K562 (cell line): ENCODE measurements around the gene DYRK1A. TPM values are rescaled to one million over a fixed set of nuclear protein-coding genes. Genes with fewer than 3 reads are reported as not detected.
A peak's percentile ranks its signal among the peaks of the same experiment; 100 is the strongest.

Experiments
- ARID1B ChIP-seq: fragments of 450-650 bp; IDR thresholded peaks from 2 replicates; pipeline ENCODE4 v1.6.1; 2016; ENCODE audit warnings: antibody characterized with exemption, mild to moderate bottlenecking, inconsistent platforms
- ARNT ChIP-seq, 2 experiments: fragments of 450-650 bp; IDR thresholded peaks; 2 replicates each; pipeline ENCODE4 v1.6.1; 2016; ENCODE audit warnings: mild to moderate bottlenecking in 1 of 2
- ASH1L ChIP-seq: fragments of 450-650 bp; IDR thresholded peaks from 2 replicates; pipeline ENCODE4 v1.6.1; 2018; ENCODE audit warnings: borderline replicate concordance, mild to moderate bottlenecking, low read depth; ENCODE audit not compliant: partially characterized antibody
- CBFA2T3 ChIP-seq: fragments of 450-650 bp; IDR thresholded peaks from 2 replicates; pipeline ENCODE4 v1.6.1; 2017
- FOXM1 ChIP-seq, 2 experiments: fragments of 450-650 bp in 1 of 2; sonication (generic) in 1 of 2; formaldehyde crosslinking in 1 of 2; IDR thresholded peaks; 2 replicates each; pipeline versions ENCODE4 v1.6.1 to v1.9.0; 2017 to 2022; ENCODE audit warnings: low read depth in 2 of 2, mild to moderate bottlenecking in 2 of 2, missing genetic modification reagents in 1 of 2, moderate library complexity in 1 of 2
- GATA2 ChIP-seq: sonication (generic); formaldehyde crosslinking; IDR thresholded peaks from 2 replicates; pipeline ENCODE4 v1.4.0; 2020; ENCODE audit warnings: mild to moderate bottlenecking, missing genetic modification reagents
- KAT7 ChIP-seq: sonication (generic); formaldehyde crosslinking; IDR thresholded peaks from 2 replicates; pipeline ENCODE4 v1.8.0; 2022; ENCODE audit warnings: missing genetic modification reagents, mild to moderate bottlenecking, borderline replicate concordance
- KHSRP ChIP-seq: fragments of 450-650 bp; IDR thresholded peaks from 2 replicates; pipeline ENCODE4 v1.6.1; 2017
- MCM5 ChIP-seq: fragments of 450-650 bp; IDR thresholded peaks from 2 replicates; pipeline ENCODE4 v1.6.1; 2016; ENCODE audit warnings: low read depth
- PHB2 ChIP-seq: fragments of 450-650 bp; IDR thresholded peaks from 2 replicates; pipeline ENCODE4 v1.6.1; 2017; ENCODE audit warnings: low read depth
- SMARCA4 ChIP-seq: fragments of 450-650 bp; IDR thresholded peaks from 2 replicates; pipeline ENCODE4 v1.6.1; 2016
- SMARCB1 ChIP-seq: IDR thresholded peaks from 2 replicates; pipeline ENCODE4 v1.6.1; 2011; ENCODE audit warnings: improper control_type of control experiment, low read depth; ENCODE audit not compliant: insufficient read length
- TCF3 ChIP-seq: sonication (generic); formaldehyde crosslinking; IDR thresholded peaks from 2 replicates; pipeline ENCODE4 v1.4.0; 2020; ENCODE audit warnings: mild to moderate bottlenecking, missing genetic modification reagents
- TRIM24 ChIP-seq, 2 experiments: fragments of 450-650 bp; IDR thresholded peaks; 2 replicates each; pipeline ENCODE4 v1.6.1; 2016
- ZEB2 ChIP-seq: fragments of 450-650 bp; IDR thresholded peaks from 2 replicates; pipeline ENCODE4 v1.6.1; 2016
- ZNF134 ChIP-seq: fragments of 250-450 bp; sonication (Bioruptor Pico); conservative IDR thresholded peaks from 2 replicates; pipeline ENCODE4 v1.4.0; 2020
- ZNF41 ChIP-seq: fragments of 250-450 bp; sonication (Bioruptor Pico); conservative IDR thresholded peaks from 2 replicates; pipeline ENCODE4 v1.4.0; 2020; ENCODE audit warnings: mild to moderate bottlenecking
- ZSCAN32 ChIP-seq: fragments of 450-650 bp; formaldehyde crosslinking; IDR thresholded peaks from 2 replicates; pipeline ENCODE4 v1.4.0; 2020; ENCODE audit warnings: mild to moderate bottlenecking, moderate library complexity
- polyA plus RNA-seq, 8 experiments: library from polyadenylated mRNA; depleted of rRNA in 4 of 8; stranded (reverse) in 5 of 8; unstranded in 3 of 8; fragments of >200 nt; fragmentation: Nextera tagmentation in 2 of 8; fragmentation: Illumina TruSeq in 1 of 8; extraction: Ambion mirVana in 2 of 8; extraction: Trizol in 1 of 8; gene quantifications; 2 replicates each; pipeline versions ENCODE4 v1.2.1 to v1.2.3, GENCODE V29; 2011 to 2014; ENCODE audit warnings: inconsistent platforms in 1 of 8, missing spikeins in 1 of 8
- total RNA-seq, 7 experiments: library from RNA; depleted of rRNA in 6 of 7; stranded (reverse); fragments of >200 nt in 6 of 7; fragmentation: Illumina TruSeq in 2 of 7; extraction: Trizol in 2 of 7; gene quantifications; 2 replicates each; pipeline versions ENCODE4 v1.2.1 to v1.2.3, GENCODE V29; 2011 to 2021; ENCODE audit warnings: low replicate concordance in 1 of 7
- TF ChIP-seq, protein P1 (sequence below): fragments of 250-450 bp; sonication (Bioruptor Pico); IDR thresholded peaks from 2 replicates; pipeline ENCODE4 v1.5.0; 2021; ENCODE audit warnings: mild to moderate bottlenecking, borderline replicate concordance
- TF ChIP-seq, protein P2 (sequence below): fragments of 450-650 bp; IDR thresholded peaks from 2 replicates; pipeline ENCODE4 v1.6.1; 2016; ENCODE audit warnings: borderline replicate concordance
- TF ChIP-seq, protein P3 (sequence below): fragments of 450-650 bp; IDR thresholded peaks from 2 replicates; pipeline ENCODE4 v1.6.1; 2017; ENCODE audit warnings: antibody characterized with exemption, mild to moderate bottlenecking
- TF ChIP-seq, protein P4 (sequence below): fragments of 250-450 bp; sonication (Bioruptor Pico); IDR thresholded peaks from 2 replicates; pipeline ENCODE4 v1.5.0; 2021

Gene DYRK1A
- total and polyA plus RNA-seq, 9 of the 15 experiments (the other 6 are each of a cell fraction or from before 2014, with no cell fraction given): 3.7 to 64.8 (median 42.3) TPM

DNA sequence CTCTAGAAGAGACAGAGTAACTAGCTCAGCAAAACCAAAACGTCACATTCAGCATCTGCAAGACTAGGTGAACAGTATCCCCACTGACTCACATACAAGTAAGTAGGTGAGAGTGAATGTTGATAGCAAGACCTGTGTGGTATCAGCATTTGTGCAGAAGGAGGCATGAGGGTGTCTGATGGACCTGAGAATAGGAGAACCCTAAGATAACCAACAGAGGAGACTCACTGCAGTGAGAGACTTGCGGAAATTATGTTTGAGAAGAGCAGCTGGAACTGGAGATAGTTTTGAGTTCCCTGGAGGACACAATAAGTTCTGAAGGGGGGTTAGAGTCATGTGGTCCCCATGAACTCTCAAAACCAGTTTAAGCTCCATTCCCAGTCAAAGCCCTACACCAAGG lies 59.1 kb downstream of the DYRK1A start (continued):
- TF ChIP-seq, protein P1, sequence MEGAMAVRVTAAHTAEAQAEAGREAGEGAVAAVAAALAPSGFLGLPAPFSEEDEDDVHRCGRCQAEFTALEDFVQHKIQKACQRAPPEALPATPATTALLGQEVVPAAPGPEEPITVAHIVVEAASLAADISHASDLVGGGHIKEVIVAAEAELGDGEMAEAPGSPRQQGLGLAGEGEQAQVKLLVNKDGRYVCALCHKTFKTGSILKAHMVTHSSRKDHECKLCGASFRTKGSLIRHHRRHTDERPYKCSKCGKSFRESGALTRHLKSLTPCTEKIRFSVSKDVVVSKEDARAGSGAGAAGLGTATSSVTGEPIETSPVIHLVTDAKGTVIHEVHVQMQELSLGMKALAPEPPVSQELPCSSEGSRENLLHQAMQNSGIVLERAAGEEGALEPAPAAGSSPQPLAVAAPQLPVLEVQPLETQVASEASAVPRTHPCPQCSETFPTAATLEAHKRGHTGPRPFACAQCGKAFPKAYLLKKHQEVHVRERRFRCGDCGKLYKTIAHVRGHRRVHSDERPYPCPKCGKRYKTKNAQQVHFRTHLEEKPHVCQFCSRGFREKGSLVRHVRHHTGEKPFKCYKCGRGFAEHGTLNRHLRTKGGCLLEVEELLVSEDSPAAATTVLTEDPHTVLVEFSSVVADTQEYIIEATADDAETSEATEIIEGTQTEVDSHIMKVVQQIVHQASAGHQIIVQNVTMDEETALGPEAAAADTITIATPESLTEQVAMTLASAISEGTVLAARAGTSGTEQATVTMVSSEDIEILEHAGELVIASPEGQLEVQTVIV (CRISPR knock-in tag): no peak
- TF ChIP-seq KAT7 (no peak), ZSCAN32 (CRISPR knock-in tag) (no peak), GATA2 (peak; percentile 54; the same call in 1 of the 2 replicates), ARNT (IDR thresholded peaks at IDR 0.05) (peak in 1 of 2 experiments; percentile 48; a peak in 1 of 4 replicates), TCF3 (CRISPR knock-in tag) (peak; percentile 86), KHSRP (no peak), SMARCB1 (no peak), FOXM1 (IDR thresholded peaks at IDR 0.05; ENCODE audit: low read depth) (peak; percentile 71; the same call in 1 of the 2 replicates), FOXM1 (CRISPR knock-in tag; IDR thresholded peaks at IDR 0.05; ENCODE audit: low read depth) (no peak), ZEB2 (no peak), ZNF134 (CRISPR knock-in tag) (no peak), PHB2 (peak; percentile 82; the same call in 1 of the 2 replicates), ZNF41 (CRISPR knock-in tag) (no peak), SMARCA4 (peak; percentile 63; the same call in 1 of the 2 replicates), CBFA2T3 (peak; percentile 96), MCM5 (no peak), ARID1B (peak; percentile 89), ASH1L (no peak), TRIM24 (IDR thresholded peaks at IDR 0.05) (peak; percentile 86 to 87)
- TF ChIP-seq, protein P2, sequence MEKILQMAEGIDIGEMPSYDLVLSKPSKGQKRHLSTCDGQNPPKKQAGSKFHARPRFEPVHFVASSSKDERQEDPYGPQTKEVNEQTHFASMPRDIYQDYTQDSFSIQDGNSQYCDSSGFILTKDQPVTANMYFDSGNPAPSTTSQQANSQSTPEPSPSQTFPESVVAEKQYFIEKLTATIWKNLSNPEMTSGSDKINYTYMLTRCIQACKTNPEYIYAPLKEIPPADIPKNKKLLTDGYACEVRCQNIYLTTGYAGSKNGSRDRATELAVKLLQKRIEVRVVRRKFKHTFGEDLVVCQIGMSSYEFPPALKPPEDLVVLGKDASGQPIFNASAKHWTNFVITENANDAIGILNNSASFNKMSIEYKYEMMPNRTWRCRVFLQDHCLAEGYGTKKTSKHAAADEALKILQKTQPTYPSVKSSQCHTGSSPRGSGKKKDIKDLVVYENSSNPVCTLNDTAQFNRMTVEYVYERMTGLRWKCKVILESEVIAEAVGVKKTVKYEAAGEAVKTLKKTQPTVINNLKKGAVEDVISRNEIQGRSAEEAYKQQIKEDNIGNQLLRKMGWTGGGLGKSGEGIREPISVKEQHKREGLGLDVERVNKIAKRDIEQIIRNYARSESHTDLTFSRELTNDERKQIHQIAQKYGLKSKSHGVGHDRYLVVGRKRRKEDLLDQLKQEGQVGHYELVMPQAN: no peak
- TF ChIP-seq, protein P3, sequence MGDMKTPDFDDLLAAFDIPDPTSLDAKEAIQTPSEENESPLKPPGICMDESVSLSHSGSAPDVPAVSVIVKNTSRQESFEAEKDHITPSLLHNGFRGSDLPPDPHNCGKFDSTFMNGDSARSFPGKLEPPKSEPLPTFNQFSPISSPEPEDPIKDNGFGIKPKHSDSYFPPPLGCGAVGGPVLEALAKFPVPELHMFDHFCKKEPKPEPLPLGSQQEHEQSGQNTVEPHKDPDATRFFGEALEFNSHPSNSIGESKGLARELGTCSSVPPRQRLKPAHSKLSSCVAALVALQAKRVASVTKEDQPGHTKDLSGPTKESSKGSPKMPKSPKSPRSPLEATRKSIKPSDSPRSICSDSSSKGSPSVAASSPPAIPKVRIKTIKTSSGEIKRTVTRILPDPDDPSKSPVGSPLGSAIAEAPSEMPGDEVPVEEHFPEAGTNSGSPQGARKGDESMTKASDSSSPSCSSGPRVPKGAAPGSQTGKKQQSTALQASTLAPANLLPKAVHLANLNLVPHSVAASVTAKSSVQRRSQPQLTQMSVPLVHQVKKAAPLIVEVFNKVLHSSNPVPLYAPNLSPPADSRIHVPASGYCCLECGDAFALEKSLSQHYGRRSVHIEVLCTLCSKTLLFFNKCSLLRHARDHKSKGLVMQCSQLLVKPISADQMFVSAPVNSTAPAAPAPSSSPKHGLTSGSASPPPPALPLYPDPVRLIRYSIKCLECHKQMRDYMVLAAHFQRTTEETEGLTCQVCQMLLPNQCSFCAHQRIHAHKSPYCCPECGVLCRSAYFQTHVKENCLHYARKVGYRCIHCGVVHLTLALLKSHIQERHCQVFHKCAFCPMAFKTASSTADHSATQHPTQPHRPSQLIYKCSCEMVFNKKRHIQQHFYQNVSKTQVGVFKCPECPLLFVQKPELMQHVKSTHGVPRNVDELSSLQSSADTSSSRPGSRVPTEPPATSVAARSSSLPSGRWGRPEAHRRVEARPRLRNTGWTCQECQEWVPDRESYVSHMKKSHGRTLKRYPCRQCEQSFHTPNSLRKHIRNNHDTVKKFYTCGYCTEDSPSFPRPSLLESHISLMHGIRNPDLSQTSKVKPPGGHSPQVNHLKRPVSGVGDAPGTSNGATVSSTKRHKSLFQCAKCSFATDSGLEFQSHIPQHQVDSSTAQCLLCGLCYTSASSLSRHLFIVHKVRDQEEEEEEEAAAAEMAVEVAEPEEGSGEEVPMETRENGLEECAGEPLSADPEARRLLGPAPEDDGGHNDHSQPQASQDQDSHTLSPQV: 0 out of 2 replicates have a peak, but pooled peaks have one; percentile 33
- TF ChIP-seq, protein P4, sequence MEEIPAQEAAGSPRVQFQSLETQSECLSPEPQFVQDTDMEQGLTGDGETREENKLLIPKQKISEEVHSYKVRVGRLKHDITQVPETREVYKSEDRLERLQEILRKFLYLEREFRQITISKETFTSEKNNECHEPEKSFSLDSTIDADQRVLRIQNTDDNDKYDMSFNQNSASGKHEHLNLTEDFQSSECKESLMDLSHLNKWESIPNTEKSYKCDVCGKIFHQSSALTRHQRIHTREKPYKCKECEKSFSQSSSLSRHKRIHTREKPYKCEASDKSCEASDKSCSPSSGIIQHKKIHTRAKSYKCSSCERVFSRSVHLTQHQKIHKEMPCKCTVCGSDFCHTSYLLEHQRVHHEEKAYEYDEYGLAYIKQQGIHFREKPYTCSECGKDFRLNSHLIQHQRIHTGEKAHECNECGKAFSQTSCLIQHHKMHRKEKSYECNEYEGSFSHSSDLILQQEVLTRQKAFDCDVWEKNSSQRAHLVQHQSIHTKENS (CRISPR knock-in tag): no peak
